ENCODE data around the gene PRLR.

The PRLR gene

DNA sequence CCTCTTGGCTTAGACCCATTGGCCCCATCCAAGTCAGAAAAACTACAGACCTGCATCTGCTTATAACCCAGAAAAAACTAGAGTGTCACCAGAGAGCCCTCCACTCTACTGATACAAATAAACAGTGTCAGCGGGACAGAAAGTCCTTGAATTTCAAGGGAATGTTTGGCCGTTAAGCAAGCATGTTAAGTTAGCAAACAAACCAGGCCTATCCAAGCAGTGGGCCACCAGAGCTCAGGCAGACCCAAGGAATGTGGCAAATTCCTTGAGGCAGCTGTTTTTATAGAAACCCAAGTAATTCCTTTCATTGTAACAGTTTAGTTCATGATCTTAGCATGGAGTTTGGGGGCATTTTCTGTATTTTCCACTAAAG, 70.9 kb downstream of the PRLR start:
- DNase-seq (ENCODE audit: low spot score) = no peak

DNA sequence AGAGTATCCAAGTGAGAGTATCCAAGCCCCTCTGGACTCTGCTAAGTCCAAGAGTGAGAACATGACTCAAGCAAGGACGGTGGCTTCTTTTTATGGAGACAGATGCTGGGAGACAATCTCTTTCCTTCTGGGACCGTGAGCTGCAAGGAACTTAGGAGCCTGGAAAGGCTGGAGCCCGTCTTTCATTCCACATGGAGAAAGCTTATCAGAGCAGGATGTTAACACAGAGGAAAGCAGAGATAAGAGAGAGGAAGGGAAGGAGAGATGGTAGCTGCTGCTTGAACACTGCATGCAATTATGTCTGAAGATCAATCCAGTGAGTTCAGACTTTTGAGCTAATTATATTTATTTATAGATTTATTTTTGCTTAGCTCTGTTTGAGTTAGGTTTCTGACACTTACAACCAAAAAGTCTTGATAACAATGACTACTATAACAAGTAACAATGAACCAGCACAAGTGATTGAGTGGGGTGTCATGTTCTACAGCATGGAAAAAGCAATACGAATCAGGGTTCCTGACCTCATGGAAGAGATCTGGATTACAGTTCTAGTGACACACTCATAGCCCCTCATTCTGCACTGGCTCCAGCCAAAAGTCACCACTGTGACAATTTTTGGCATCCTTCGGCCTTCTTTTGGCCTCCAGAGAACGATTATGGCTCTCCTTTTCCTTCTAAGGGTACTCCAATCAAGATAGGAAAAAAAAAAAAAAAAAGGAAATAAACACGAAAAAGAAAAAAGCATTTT, 71.5 kb downstream of the PRLR start:
- no peak for DNase-seq (ENCODE audit: low spot score)

DNA sequence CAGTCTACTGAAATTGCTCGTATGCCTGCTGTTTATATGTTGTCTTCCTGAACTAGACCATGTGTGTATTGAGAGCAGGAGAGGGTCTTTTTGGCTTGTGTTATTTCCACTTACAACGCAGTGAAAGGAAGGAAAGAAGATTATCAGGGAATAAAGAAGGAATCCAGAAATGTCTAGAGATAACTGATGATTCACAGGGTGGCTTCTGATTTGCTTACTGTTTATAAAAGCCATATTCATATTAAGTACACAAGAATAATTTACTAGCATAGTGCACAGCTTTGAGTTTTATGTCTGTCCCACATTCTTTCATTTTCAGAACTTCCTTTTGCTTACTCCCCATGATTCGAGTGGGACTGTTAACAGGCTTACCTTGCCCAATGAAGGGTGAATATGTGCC, 72.1 kb downstream of the PRLR start:
- no peak for DNase-seq (ENCODE audit: low spot score)

DNA sequence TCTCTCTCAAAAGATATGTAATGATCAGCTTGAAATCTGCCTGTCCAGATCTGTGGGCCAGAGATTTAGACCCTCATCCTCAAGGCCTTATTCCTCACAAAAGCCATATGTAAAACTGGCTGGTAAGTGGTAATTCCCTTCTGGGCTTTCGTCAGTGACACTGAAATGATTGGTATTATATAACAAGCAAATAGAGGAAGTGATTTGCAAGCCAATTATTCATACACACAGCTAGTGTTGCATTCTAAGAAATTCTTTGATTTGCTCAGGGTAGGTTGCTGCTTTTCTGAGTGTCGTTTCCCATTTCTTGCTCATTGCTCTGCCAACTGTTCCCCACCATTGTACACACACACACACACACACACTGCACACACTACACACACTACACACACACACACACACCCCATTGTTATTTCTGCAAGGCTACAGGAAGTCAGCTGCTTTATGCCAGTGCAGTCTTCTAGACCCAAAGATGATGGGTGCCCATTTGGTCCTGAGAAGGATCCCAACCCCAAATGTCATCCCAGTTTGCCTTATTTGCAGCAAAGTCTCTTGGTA, 76.8 kb downstream of the PRLR start:
- no peak for DNase-seq (ENCODE audit: low spot score)

DNA sequence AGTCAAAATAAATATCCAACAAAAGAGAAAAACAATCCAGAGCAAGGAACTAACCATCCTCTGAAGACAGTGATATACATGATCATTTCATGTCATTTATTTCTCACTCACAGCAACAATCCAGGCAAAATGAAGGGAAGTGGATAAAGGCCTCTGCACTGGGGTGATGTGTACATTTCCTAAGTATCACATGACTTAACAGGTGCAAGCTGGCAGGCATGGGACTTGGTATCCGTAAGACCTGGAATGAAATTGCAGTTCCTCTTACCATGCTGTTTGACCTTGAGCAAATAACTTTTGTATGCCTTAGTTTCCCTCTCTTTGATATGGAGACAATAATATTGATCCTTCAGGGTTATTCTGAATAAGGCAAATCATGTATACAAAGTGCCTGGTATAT, 77.6 kb downstream of the PRLR start:
- no peak for DNase-seq (ENCODE audit: low spot score)

DNA sequence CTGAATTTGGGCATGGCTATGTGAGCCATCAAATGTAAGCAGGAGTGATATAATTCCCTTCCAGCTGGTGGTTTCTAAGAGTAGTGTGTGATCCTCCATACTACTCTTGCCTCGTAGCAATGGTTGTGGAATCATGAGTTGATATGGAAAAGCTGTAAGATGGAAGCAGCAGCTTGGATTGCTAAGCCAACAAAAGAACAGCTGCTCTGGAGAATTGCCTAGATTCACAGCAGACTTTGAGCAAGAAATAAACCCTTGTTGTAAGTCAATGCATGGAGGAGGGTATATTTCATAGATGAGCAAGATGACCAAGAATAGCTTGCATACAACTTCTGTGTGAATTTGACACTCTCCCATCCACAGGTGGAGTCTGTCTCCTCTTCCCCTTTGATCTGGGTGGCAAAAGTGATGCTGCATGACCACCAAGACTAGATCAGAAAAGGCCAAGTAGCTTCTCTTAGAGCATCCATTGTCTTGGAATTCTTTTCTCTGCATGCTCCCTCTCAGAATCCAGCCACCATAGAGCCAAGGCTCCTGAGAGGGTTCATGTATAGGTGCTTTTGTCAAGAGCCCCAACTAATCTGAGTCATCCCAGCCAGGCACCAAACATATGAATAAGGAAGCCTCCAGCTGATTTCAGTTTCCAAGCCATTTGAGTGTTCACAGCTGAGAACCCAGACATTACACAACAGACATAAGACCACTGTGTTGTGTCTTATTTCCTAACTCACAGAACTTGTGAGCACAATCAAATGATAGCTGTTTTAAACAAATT, 79.0 kb downstream of the PRLR start:
- DNase-seq (ENCODE audit: low spot score) = no peak

DNA sequence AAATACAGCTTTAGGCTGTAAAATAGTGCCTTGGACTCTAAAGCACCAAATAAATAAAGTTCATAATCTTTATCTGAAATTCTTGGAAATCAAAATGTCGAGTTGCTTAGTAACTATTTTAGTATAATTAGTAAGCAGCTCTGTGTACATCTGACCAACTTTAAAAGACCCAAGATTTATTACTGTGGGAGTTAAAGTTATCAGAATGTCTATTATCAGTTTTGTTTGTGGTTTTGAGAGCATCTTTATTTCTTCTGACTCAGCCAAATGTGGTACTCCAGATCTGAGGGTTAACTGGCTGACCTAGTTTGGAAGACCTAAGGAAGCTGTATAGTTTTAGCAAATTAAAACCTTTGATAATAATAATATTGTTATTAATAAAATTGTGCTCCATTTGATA, 81.2 kb downstream of the PRLR start:
- no peak for DNase-seq (ENCODE audit: low spot score)

DNA sequence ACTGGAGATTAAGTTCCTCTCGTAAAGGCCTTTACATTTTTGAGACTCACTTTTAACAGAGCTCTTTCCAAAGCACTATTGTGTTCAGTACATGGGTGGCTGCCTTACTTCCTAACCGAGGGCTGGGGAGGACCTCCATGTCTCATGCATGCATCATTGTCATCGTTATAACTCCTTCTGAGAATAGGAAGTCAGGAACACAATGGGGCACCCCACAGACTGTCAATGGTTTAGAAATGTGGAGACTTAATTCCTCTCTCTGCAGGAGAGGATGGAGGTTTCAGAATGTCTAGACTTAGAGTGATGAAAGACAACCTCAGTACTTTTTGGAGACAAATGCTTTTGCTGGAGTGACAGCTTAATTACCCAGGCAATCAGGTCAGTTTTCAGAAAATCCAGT, 83.9 kb downstream of the PRLR start:
- DNase-seq (ENCODE audit: low spot score) = no peak

DNA sequence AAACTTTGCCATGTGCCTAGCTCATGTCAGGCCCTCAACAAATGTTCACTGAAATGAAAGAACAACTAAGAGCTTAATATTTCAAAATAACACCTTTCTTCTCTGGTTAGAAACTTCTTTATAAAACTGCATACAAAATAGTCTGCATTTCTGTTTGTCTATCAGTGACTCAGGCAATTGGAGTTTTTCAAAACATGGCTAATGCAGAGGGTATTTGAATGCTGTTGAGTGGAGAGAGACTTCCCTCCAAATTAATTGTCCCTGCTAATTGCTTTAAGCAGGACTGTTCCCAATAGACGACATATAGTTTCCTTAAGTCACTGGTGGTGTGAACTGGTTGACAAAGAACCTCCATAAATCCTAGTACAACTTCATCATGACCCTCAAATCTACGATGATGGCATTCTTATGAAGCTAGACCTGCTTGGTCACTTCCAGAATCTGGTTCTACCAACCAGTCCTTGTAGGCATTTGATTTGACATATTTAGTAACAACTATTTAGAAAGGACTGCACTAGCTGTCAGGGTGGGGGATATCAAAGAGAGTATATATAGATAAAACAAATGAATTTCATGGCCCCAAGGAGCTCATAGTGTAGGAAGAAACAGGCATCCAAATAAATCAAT, 84.5 kb downstream of the PRLR start:
- no peak for DNase-seq (ENCODE audit: low spot score)

DNA sequence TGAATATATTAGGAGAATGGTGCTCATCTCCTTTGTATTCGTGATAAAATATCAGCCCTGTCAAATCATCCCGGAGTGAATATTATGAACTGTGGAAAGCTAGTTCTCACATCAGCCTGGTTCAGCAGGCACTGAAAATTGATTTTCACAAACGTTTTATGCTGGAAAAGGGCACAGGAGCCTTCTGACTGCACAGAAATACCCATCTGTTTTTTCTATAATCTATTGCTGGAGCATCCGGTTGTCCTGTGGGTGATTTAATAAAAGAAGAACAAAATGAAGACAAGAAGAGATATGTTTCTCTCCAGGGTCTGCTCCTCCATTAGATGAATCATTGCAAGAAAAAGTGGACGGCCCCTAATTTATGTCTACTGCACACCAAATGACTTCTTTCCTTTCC, 85.3 kb downstream of the PRLR start:
- no peak for DNase-seq (ENCODE audit: low spot score)

DNA sequence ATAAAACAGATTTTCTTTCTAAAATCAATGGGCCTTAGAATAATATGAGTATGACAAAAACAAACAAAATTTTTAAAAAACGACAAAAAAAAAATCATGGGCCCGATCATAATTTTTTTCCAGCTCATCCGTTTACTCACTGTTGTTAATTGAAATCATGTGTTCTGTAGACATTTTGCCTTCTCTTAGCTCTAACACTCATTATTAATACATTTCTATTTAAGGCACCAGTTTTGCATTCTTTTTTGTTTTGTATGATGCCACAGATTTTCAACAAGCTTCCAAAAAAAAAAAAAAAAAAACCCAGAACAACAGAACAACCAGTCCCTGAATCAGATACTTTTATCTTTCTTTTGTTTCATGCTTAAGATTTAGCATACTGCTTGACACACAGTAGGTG, 86.4 kb downstream of the PRLR start:
- DNase-seq (ENCODE audit: low spot score) = no peak

DNA sequence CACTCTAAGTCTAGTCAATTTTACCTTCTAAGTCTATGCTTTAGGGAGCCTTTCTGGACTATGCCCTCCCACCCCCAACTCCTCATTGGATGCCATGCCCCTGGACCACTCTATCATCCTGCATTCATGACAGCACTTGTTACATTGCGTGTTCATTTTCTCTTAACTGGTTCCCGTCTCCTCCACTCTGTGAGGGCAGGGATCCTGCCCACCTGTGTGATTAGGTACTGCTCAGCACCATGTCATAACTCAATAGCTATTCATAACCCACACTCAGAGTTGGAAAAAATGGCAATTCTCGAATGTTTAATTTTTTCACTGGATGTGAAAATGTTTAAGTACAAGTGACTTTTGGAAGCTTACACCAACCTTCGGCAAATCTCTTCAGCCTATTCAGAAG, 88.5 kb downstream of the PRLR start:
- DNase-seq (ENCODE audit: low spot score) = no peak

DNA sequence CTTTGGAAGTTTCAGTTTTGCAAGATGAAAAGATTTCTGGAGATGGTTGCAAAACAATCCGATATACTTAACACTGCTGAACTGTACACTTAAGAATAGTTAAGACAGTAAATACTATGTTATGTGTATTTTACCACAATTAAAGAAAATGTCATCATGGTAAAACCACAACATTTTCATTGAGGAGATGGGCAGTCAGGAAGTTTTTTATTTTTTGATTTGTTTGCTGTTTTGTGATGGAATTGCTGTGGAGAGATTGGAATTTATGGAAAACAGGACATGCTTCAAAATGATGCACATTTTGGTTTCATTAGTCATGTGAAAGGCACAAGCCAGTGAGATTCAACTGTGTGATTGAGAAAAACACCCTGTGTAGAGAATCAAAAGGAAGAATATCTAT, 92.1 kb downstream of the PRLR start:
- DNase-seq (ENCODE audit: low spot score) = no peak

DNA sequence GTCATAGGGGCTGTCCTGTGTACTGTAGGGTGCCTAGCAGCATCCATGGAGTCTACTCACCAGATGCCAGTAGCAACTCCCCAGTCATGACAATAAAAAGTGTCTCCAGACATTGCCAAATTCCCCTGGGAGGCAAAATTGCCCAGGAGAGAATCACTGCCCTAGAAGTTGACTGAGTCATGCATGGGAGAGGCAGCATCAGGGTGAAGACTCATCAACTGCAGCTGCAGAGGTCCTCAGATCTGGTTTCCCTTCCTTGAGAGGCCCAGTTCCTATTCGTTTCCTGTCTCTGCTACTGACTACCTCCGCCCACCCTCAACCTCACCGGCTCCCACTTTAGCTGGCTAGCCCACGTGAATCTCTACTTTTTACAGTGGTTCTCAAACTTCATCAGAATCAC, 93.9 kb downstream of the PRLR start:
- DNase-seq (ENCODE audit: low spot score) = no peak

DNA sequence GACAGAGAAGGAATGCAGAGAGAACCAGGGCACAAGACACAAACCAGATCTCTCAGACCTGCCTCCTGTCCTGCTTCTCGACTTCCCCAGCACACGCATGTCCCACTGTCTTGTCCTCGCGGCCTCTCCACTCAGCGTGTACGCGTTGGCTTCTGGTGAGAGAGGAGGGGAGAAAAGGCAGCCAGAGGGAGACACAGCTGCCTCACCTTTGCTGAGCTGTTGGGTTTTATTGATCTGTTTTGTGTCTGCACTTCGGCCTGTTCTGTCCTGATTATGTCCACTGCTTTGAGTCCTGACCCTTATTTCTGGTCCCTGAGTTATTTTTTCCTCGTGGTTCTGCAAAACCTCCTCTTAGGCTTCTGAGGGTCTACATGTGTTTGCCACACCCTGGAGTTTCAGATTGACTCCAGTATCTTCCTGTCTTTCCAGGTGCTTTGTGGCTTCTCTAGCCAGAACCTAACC, 95.0 kb downstream of the PRLR start:
- DNase-seq (ENCODE audit: low spot score) = no peak

DNA sequence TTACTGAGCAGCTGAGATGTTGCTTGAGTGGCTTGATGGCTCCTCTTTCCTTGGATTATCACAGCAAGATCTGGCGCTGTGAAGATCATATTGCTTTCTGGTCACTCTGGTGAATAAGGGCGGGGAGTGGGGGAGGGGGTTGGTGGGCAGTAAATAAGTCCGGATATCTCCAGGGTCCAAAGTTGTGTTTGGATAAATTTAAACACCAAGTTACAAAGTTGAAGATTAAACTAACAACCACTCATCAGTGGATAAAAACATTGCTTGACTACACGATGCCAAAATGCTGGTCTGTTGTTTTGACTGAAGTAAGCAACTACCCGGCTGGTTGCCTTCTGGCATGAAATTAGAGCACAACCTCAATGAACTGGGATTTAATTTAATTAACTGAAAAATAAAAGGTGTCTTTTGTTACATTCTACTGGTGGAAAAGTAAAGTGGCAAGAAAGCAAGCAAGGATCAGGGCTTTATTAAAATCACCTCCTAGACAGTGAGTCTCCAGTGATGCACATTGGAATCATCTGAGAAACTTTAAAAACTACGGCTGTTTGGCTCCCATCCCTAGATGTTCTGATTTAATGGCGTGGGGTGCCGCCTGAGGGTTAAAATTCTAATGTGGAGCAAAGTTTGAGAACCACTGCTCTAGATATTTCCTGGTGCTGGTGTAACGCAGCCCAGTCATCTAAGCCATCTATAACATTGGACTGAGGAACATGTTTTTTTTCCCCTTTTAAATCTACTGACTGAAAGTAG, 95.8 kb downstream of the PRLR start:
- DNase-seq (ENCODE audit: low spot score) = no peak

DNA sequence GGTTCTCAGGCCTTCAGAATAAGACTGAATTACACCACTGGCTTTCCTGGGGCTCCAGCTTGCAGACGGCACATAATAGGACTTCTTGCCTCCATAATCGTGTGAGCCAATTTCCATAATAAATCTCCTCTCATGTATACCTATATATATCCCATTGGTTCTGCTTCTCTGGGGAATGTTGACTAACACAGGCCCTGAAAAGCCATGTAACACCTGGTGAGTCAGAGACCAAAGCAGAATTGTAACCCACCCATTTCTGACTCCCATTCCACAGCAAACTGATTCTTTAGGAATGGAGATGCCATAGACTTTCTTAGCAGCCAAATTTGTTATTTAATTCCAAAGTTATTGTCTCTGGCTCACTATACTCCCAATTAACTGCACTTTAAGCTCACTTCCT, 97.1 kb downstream of the PRLR start:
- DNase-seq (ENCODE audit: low spot score) = no peak

DNA sequence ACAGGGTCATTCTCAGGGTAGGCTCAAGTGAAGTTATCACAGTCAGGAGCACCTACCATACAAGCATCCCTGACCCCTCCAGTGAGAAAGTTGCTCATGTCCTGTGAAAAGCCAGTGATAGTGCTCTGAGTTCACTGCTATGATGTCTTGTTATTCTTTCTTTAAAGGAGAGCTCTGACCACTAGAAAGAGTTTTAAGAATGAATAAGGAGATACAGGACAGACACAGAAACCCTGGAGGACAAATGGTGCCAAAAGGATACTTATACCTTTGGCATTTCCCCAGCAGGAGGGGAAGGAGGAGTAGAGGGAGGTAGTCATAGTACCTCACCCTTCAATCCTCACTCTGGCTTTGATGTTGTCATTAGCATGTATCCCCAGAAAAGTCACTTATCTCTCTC, 98.6 kb downstream of the PRLR start:
- DNase-seq (ENCODE audit: low spot score) = no peak

DNA sequence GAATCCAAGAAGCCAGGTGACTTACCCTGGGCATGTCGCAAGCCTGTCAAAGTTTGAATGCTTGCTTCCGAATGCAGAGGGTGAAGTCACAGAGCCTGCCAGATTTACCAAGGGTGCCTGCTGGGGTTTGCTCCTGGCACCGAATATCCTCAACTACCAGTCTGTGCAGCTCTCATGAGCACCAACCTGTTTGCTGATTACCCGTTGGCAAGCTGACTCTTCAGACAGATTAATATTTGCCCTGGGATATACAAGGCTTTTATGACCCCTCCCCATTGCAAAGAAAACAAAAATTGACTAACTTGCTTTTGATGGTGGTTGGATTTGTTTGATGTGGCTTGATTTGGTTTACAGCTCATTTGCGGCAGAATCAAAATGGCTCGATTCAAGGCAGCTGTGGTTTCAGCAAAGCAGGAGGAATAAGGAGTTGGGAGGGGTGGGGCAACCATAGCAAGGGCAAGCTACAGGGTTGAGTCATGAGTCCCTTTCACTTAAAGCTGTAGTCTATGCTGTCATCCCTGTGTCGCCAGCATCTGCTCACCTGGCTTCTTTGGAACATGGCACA, 100.3 kb downstream of the PRLR start:
- DNase-seq (ENCODE audit: low spot score) = no peak

DNA sequence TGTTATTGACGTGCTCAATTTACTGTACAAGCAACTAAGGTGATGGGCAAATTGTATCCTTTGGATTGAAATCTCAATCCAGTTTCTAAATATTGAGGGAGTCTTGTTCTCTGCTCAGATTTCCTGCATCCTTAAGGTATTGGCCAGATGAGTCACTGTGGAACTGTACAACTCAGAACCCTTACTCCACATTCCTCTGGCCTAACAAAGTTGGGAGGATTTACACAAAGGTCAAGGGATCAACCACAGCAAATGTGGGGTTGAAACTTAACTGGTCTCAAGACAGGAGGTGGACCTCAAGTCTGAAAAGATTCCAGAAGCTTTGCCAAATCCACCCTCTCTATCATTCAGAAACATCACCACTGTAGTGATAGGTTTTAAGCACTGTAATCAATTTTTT, 101.0 kb downstream of the PRLR start:
- DNase-seq (ENCODE audit: low spot score) = no peak

DNA sequence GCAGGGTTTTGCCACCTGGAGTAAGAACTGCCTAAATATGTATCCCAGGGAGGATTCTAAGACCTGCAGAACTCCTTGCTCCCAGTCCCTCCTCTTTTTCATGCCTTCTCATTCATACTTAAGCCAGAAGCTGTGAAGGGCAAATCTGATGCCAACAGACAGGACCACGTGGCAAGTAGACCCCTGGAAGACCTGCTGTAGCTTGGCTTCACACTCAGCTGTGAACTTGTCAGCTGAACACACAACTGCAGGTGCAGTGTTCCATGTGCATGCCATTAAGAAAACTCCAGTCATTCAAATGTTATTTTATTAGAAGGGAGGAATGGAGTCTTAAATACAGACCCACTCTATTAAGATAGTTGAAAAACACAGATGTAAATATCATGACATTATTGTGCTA, 103.3 kb downstream of the PRLR start:
- no peak for DNase-seq (ENCODE audit: low spot score)

DNA sequence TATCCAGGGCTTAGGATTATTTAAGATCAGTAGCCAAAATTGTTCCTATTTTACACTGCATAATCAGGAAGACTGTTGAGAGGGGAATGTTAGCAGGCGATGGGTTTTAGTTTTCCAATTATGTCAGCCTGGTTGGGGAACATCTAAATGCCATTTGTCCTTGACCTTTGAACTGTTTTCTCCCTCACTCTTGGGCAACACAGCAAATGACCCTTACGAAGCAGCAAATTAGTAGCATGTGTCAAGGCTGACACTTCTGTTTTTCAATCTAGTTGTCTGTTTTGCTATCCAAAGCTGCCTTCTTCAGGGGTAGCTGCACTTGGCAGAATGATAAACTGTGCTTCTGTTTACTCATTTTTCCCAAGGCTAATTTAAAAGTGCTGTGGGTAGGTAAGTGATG, 104.5 kb downstream of the PRLR start:
- no peak for DNase-seq (ENCODE audit: low spot score)

Data from NAMALWA (cell line).